ENCODE measurements around the gene NUP98.

DNA sequence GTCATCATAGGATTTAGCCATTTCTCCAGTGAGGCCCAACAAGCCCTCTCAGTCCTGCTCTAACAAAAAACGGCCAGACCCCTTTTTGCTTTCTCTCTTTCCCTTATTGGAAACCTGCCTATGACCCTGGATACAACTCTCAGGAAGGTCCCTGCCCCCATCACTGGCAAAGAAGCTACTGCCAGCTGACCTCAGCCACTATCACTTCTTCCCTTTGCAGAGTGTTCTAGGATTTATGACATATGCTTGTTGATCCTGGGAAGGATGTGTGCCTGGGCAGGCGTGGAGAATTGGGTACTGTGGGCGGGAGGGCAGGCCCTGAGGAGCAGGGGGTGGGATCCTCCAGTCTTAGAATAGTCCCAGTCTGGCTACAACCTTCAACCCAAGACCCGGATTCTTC lies 18.5 kb upstream of the NUP98 start:
- TF ChIP-seq, protein P1, sequence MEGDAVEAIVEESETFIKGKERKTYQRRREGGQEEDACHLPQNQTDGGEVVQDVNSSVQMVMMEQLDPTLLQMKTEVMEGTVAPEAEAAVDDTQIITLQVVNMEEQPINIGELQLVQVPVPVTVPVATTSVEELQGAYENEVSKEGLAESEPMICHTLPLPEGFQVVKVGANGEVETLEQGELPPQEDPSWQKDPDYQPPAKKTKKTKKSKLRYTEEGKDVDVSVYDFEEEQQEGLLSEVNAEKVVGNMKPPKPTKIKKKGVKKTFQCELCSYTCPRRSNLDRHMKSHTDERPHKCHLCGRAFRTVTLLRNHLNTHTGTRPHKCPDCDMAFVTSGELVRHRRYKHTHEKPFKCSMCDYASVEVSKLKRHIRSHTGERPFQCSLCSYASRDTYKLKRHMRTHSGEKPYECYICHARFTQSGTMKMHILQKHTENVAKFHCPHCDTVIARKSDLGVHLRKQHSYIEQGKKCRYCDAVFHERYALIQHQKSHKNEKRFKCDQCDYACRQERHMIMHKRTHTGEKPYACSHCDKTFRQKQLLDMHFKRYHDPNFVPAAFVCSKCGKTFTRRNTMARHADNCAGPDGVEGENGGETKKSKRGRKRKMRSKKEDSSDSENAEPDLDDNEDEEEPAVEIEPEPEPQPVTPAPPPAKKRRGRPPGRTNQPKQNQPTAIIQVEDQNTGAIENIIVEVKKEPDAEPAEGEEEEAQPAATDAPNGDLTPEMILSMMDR (IDR thresholded peaks at IDR 0.05; ENCODE audit: extremely low read depth in 1 of 2, insufficient read depth in 1 of 2, low read depth in 1 of 2, low read length in 2 of 2), result no peak
- no peak for TF ChIP-seq POLR2AphosphoS5 (IDR thresholded peaks at IDR 0.05; ENCODE audit: insufficient read depth, low read depth, low read length)
- no peak for TF ChIP-seq EZH2 (IDR thresholded peaks at IDR 0.05; ENCODE audit: borderline replicate concordance, low read depth, low read length, severe bottlenecking)
- TF ChIP-seq POLR2A (IDR thresholded peaks at IDR 0.05; ENCODE audit: low read depth, low read length), result no peak
- TF ChIP-seq MAX (IDR thresholded peaks at IDR 0.05; ENCODE audit: insufficient read depth, insufficient read length), result no peak
- no peak for TF ChIP-seq GATA2 (IDR thresholded peaks at IDR 0.05; ENCODE audit: insufficient read depth, insufficient read length, low read depth, low read length)
- no peak for TF ChIP-seq MYC (IDR thresholded peaks at IDR 0.05; ENCODE audit: low read depth, low read length)
- TF ChIP-seq FOS (IDR thresholded peaks at IDR 0.05; ENCODE audit: borderline replicate concordance, insufficient read depth, low read length), result no peak

Data from endothelial cell of umbilical vein (primary cell).